ENCODE data around the gene PCDHB11.
"Not testable (repeated sequence)": the region's sequence is repeated elsewhere in the genome, so short reads cannot be mapped to it uniquely, and the experiment has no call there.

PCDHB11 gene

DNA sequence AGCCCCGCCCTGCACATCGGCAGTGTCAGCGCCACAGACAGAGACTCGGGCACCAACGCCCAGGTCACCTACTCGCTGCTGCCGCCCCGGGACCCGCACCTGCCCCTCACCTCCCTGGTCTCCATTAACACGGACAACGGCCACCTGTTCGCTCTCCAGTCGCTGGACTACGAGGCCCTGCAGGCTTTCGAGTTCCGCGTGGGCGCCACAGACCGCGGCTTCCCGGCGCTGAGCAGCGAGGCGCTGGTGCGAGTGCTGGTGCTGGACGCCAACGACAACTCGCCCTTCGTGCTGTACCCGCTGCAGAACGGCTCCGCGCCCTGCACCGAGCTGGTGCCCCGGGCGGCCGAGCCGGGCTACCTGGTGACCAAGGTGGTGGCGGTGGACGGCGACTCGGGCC, 47.5 kb downstream of the PCDHB11 start:
- not testable (repeated sequence) for DNase-seq

DNA sequence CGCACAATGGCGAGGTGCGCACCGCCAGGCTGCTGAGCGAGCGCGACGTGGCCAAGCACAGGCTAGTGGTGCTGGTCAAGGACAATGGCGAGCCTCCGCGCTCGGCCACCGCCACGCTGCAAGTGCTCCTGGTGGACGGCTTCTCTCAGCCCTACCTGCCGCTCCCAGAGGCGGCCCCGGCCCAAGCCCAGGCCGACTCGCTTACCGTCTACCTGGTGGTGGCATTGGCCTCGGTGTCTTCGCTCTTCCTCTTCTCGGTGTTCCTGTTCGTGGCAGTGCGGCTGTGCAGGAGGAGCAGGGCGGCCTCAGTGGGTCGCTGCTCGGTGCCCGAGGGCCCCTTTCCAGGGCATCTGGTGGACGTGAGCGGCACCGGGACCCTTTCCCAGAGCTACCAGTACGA, 48.0 kb downstream of the PCDHB11 start:
- DNase-seq = not testable (repeated sequence)

DNA sequence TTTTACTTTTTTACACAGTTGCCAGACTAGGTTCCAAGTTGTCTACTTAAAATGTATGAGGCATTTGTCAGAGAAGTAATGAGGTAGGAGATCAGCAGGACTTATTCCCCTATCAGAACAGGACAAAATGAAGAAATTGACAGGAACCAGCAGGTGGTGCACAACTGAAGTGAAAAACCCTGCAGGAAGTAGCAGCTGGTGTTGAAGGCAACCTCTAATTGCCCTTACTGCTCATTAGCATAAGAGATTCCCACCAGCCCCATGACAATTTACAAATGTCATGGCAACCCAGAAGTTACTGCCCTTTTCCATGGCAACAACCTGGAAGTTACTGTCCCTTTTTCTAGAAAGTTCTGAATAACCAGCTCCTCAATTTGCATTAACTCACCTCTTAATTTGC, 51.1 kb downstream of the PCDHB11 start:
- no peak for DNase-seq

Measured in NCI-H187 (cell line).